DND-41 (cell line): ENCODE results near the gene NANP.
"Not testable (repeated sequence)": the region's sequence is repeated elsewhere in the genome, so short reads cannot be mapped to it uniquely, and the experiment has no call there.

ENCODE experiments used
- ATAC-seq: fragments of 200-7000 bp; cut with Tn5 transposase; 3 replicates; pipeline ENCODE4 v1.9.1; 2021; ENCODE audit warnings: low read depth; ENCODE audit not compliant: insufficient read depth
- DNase-seq: peaks from one replicate; pipeline ENCODE4 v3.0.0-alpha.2; 2020
- H2AFZ ChIP-seq: 2 replicates; pipeline ENCODE4 v1.6.0; 2012; ENCODE audit warnings: low read depth, low read length
- H3K27ac ChIP-seq: 2 replicates; pipeline ENCODE4 v1.5.1; 2012; ENCODE audit warnings: low read length, inconsistent platforms
- H3K27me3 ChIP-seq: fragments of 200-600 bp; sonication (generic); 2 replicates; pipeline ENCODE4 v1.6.0; 2012; ENCODE audit warnings: low read length, mild to moderate bottlenecking, inconsistent platforms; ENCODE audit not compliant: insufficient read depth, poor library complexity
- H3K36me3 ChIP-seq: 2 replicates; pipeline ENCODE4 v1.5.1; 2012; ENCODE audit warnings: low read length, inconsistent platforms; ENCODE audit not compliant: insufficient read depth
- H3K4me1 ChIP-seq: 2 replicates; pipeline ENCODE4 v1.5.1; 2012; ENCODE audit warnings: mild to moderate bottlenecking, low read length; ENCODE audit not compliant: insufficient read depth
- H3K4me2 ChIP-seq: 2 replicates; pipeline ENCODE4 v1.6.0; 2012; ENCODE audit warnings: mild to moderate bottlenecking, moderate library complexity, low read length, inconsistent platforms; ENCODE audit not compliant: insufficient read depth
- H3K4me3 ChIP-seq, 2 experiments: fragments of 200-600 bp in 1 of 2; shearing (Covaris generic) in 1 of 2; 2 replicates each; pipeline ENCODE4 v1.5.1; 2012 to 2016; ENCODE audit warnings: inconsistent platforms in 2 of 2, low read length in 2 of 2, mild to moderate bottlenecking in 2 of 2, low read depth in 1 of 2, moderate library complexity in 1 of 2
- H3K79me2 ChIP-seq: 2 replicates; pipeline ENCODE4 v1.6.0; 2012; ENCODE audit warnings: low read length, inconsistent platforms; ENCODE audit not compliant: insufficient read depth
- H3K9ac ChIP-seq: 2 replicates; pipeline ENCODE4 v1.6.0; 2012; ENCODE audit warnings: low read depth, mild to moderate bottlenecking, inconsistent platforms, low read length, moderate library complexity
- H3K9me3 ChIP-seq: 2 replicates; pipeline ENCODE4 v1.5.1; 2012; ENCODE audit warnings: low read length, moderate library complexity, mild to moderate bottlenecking, inconsistent platforms; ENCODE audit not compliant: insufficient read depth, severe bottlenecking
- H4K20me1 ChIP-seq: 2 replicates; pipeline ENCODE4 v1.6.0; 2012; ENCODE audit warnings: low read length; ENCODE audit not compliant: insufficient read depth
- EZH2 ChIP-seq: IDR thresholded peaks from 3 replicates; pipeline ENCODE4 v1.6.1; 2012; ENCODE audit warnings: borderline replicate concordance, low read depth, mild to moderate bottlenecking, moderate library complexity, low read length, inconsistent platforms; ENCODE audit not compliant: severe bottlenecking
- TF ChIP-seq, protein P1 (sequence below): IDR thresholded peaks from 2 replicates; pipeline ENCODE4 v1.5.1; 2012; ENCODE audit warnings: borderline replicate concordance, low read length, moderate library complexity, mild to moderate bottlenecking; ENCODE audit not compliant: poor library complexity, severe bottlenecking; ENCODE audit errors: extremely low read depth

Gene NANP

GRCh38 chr20:25632940-25633790 is 9.4 kb upstream of the NANP start:
- H3K9me3 ChIP-seq, result peaks cover 25% of the 10 kb centered on the region
- H3K4me3 ChIP-seq, result no peak overlapping the region
- no peak overlapping the region for H3K4me2 ChIP-seq
- H3K27ac ChIP-seq, result no peak overlapping the region
- peaks cover 32% of the 10 kb centered on the region for H3K36me3 ChIP-seq
- no peaks in the 10 kb centered on the region for H3K27me3 ChIP-seq
- no peak overlapping the region for H3K9ac ChIP-seq
- TF ChIP-seq, protein P1, sequence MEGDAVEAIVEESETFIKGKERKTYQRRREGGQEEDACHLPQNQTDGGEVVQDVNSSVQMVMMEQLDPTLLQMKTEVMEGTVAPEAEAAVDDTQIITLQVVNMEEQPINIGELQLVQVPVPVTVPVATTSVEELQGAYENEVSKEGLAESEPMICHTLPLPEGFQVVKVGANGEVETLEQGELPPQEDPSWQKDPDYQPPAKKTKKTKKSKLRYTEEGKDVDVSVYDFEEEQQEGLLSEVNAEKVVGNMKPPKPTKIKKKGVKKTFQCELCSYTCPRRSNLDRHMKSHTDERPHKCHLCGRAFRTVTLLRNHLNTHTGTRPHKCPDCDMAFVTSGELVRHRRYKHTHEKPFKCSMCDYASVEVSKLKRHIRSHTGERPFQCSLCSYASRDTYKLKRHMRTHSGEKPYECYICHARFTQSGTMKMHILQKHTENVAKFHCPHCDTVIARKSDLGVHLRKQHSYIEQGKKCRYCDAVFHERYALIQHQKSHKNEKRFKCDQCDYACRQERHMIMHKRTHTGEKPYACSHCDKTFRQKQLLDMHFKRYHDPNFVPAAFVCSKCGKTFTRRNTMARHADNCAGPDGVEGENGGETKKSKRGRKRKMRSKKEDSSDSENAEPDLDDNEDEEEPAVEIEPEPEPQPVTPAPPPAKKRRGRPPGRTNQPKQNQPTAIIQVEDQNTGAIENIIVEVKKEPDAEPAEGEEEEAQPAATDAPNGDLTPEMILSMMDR, result no peak
- TF ChIP-seq EZH2, result no peak
- ATAC-seq, result no peak
- H2AFZ ChIP-seq, result no peak overlapping the region
- DNase-seq, result no peak
- H4K20me1 ChIP-seq, result no peaks in the 10 kb centered on the region
- H3K4me1 ChIP-seq, result no peaks in the 10 kb centered on the region
- no peaks in the 10 kb centered on the region for H3K79me2 ChIP-seq

GRCh38 chr20:25630615-25631014 is 6.8 kb upstream of the NANP start:
- not testable (repeated sequence) for H2AFZ ChIP-seq, DNase-seq, H3K4me3 ChIP-seq, H3K4me1 ChIP-seq, H3K27ac ChIP-seq, H3K79me2 ChIP-seq, H3K9ac ChIP-seq, ATAC-seq, H3K9me3 ChIP-seq, H3K4me2 ChIP-seq, H4K20me1 ChIP-seq, H3K27me3 ChIP-seq
- peaks cover 14% of the 10 kb centered on the region for H3K36me3 ChIP-seq

- H3K4me2 ChIP-seq, result no peak overlapping the region
- no peak overlapping the region for H3K27ac ChIP-seq
- DNase-seq (no peak), ATAC-seq (no peak)
- TF ChIP-seq, protein P1, result no peak
- TF ChIP-seq EZH2, result no peak
- no peaks in the 10 kb centered on the region for H3K9me3 ChIP-seq
- peaks cover 4% of the 10 kb centered on the region for H3K79me2 ChIP-seq
- H3K4me1 ChIP-seq, result peaks cover 8% of the 10 kb centered on the region
- peaks cover 7% of the 10 kb centered on the region for H3K36me3 ChIP-seq
- H3K9ac ChIP-seq, result no peak overlapping the region
- H3K4me3 ChIP-seq, result no peak overlapping the region
- H3K27me3 ChIP-seq, result no peaks in the 10 kb centered on the region
- H2AFZ ChIP-seq, result no peak overlapping the region
- no peaks in the 10 kb centered on the region for H4K20me1 ChIP-seq
These were observed 6.1 kb upstream of the NANP start for GRCh38 chr20:25629816-25630499.

GRCh38 chr20:25626779-25627178 is 3.0 kb upstream of the NANP start:
- no peak overlapping the region for H3K4me3 ChIP-seq
- H3K9me3 ChIP-seq, result no peaks in the 10 kb centered on the region
- ATAC-seq, result no peak

More at GRCh38 chr20:25626779-25627178, 3.0 kb upstream of the NANP start:
- Histone ChIP-seq H3K9ac (no peak overlapping the region), H4K20me1 (peaks cover 7% of the 10 kb centered on the region; the same call in 1 of the 2 replicates), H3K36me3 (peaks cover 8% of the 10 kb centered on the region), H3K4me2 (no peak overlapping the region), H3K4me1 (peaks cover 29% of the 10 kb centered on the region), H3K27ac (no peak overlapping the region), H3K27me3 (no peaks in the 10 kb centered on the region), H2AFZ (no peak overlapping the region), H3K79me2 (peaks cover 35% of the 10 kb centered on the region)
- DNase-seq, result no peak
- TF ChIP-seq, protein P1, result no peak
- no peak for TF ChIP-seq EZH2
